ENCODE measurements around the gene ZNF638.

- TF ChIP-seq MAFK (IDR thresholded peaks at IDR 0.05; ENCODE audit: low read depth, low read length) (no peak), RAD21 (IDR thresholded peaks at IDR 0.05; ENCODE audit: low read length) (no peak), CTCF (conservative IDR thresholded peaks at IDR 0.05; ENCODE audit: low read depth, low read length) (no peak), POLR2A (IDR thresholded peaks at IDR 0.05; ENCODE audit: low read depth, low read length) (no peak), RFX5 (IDR thresholded peaks at IDR 0.05; ENCODE audit: low read depth, low read length) (no peak), CEBPB (IDR thresholded peaks at IDR 0.05; ENCODE audit: low read depth, low read length) (no peak), SMC3 (IDR thresholded peaks at IDR 0.05; ENCODE audit: low read depth, low read length) (no peak), ELK1 (IDR thresholded peaks at IDR 0.05; ENCODE audit: borderline replicate concordance, low read depth, low read length) (no peak), CHD1 (IDR thresholded peaks at IDR 0.05; ENCODE audit: low read depth, low read length) (no peak), RCOR1 (IDR thresholded peaks at IDR 0.05; ENCODE audit: insufficient replicate concordance, low read length) (no peak), FOS (IDR thresholded peaks at IDR 0.05; ENCODE audit: low read depth, low read length) (no peak), BHLHE40 (IDR thresholded peaks at IDR 0.05; ENCODE audit: low read depth, low read length) (no peak), MAZ (IDR thresholded peaks at IDR 0.05; ENCODE audit: borderline replicate concordance, low read depth, low read length) (no peak), MXI1 (IDR thresholded peaks at IDR 0.05; ENCODE audit: borderline replicate concordance, low read depth, low read length) (no peak)
Measured at GRCh38 chr2:71457123-71457915, 125.7 kb downstream of the ZNF638 start.

Measured in IMR-90 (cell line).